NCI-H2107 treated with DMSO at 0.1 percent for 48 hours (cell line): ENCODE results near the gene PPIL4.
"Not testable (repeated sequence)": the region's sequence is repeated elsewhere in the genome, so short reads cannot be mapped to it uniquely, and the experiment has no call there.

ENCODE experiments used
- DNase-seq: peaks from one replicate; lab custom pipeline; 2025; ENCODE audit not compliant: unreplicated experiment; lab: John Stamatoyannopoulos, UW

PPIL4 gene

GRCh38 chr6:149462712-149463111, 83.1 kb downstream of the PPIL4 start:
- not testable (repeated sequence) for DNase-seq

- DNase-seq: no peak
These were observed 84.2 kb downstream of the PPIL4 start for GRCh38 chr6:149461670-149462069.

- DNase-seq: not testable (repeated sequence)
These were observed 85.6 kb downstream of the PPIL4 start for GRCh38 chr6:149460249-149460648.

GRCh38 chr6:149459761-149460160, 86.1 kb downstream of the PPIL4 start:
- DNase-seq: no peak

- DNase-seq: no peak
These were observed 87.0 kb downstream of the PPIL4 start for GRCh38 chr6:149458806-149459205.

- no peak for DNase-seq
These were observed 87.6 kb downstream of the PPIL4 start for GRCh38 chr6:149458196-149458595.

- DNase-seq: no peak
These were observed 88.4 kb downstream of the PPIL4 start for GRCh38 chr6:149457316-149457884.

GRCh38 chr6:149456311-149457021, 89.4 kb downstream of the PPIL4 start:
- no peak for DNase-seq

GRCh38 chr6:149455031-149455732, 90.7 kb downstream of the PPIL4 start:
- no peak for DNase-seq
